Ecto neural progenitor cell (in vitro differentiated cells): Measurements from ENCODE around the gene FBXO31.
"Not testable (repeated sequence)": the region's sequence is repeated elsewhere in the genome, so short reads cannot be mapped to it uniquely, and the experiment has no call there.

Source experiments
- DNase-seq: peaks from one replicate; pipeline ENCODE4 v3.0.0-alpha.2; 2018; ENCODE audit warnings: low spot score

Gene FBXO31

GRCh38 chr16:87362828-87363559 is 20.6 kb downstream of the FBXO31 start:
- not testable (repeated sequence) for DNase-seq

DNA sequence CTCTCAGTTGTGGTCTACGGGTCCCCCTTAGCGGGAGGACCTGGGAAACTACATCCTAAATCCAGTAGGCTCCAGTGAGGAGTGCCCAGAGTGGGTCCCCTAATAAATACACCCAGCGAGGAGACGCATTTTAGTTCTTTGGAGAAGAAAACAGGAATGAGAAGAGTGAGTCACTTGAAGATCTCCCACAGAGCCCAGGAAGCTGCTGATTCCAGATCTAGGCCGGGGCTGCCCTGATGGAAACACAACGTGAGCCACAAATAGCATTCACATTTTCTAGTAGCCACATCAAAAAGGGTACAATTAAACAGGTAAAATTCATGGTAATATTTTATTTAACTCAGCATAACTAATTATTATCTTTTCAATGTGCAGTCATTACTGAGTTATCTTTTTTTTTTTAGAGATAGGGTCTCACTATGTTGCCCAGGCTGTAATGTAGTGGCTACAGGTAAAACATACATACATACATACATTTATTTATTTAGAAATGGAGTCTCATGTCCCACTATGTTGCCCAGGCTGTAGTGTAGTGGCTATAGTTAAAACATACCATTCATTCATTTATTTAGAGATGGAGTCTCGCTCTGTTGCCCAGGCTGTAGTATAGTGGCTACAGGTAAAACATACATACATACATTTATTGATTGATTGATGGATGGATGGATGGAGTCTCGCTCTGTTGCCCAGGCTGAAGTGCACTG is 21.5 kb downstream of the FBXO31 start:
- no peak for DNase-seq

- no peak for DNase-seq
These were observed 22.5 kb downstream of the FBXO31 start for GRCh38 chr16:87360862-87361610.

GRCh38 chr16:87359121-87359520 is 24.5 kb downstream of the FBXO31 start:
- DNase-seq: no peak

- no peak for DNase-seq
These were observed 24.9 kb downstream of the FBXO31 start for GRCh38 chr16:87358696-87359095.

DNA sequence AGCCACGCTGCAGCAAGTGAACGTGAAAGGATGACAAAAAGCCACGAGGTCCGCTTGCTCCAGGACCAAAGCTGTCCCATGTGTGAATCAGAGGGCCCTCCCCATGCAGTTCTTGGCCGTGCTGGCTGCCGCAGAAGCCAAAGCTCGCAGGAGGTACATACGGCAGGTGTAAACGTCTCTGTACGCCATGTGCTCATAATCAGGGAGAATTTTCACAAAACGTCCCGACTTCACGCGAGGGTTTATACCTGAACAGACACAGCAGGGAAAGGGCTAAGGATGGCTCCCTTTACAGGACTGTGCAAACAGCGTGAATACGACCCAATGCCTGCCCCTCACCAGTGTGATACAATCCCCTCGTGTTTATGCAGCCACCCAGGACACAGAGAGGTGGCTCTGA is 25.3 kb downstream of the FBXO31 start:
- no peak for DNase-seq

DNA sequence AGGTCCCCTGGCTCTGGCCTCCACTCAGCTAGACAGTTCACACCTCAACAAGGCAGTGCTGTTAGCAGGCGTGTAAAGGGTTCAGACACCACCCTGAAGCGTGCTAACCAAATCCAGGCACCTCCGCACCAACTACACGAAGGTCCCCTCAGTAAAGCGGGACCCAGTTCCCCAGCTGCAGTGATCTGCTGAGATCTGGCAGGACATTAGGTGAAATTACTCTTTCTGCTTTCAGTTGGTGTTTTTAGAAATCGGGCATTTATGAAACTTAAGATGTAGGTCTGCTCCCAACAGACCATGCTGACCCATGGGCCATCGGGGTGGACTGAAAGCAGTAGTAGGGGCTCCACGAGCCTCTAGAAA is 27.1 kb downstream of the FBXO31 start:
- DNase-seq: no peak

DNA sequence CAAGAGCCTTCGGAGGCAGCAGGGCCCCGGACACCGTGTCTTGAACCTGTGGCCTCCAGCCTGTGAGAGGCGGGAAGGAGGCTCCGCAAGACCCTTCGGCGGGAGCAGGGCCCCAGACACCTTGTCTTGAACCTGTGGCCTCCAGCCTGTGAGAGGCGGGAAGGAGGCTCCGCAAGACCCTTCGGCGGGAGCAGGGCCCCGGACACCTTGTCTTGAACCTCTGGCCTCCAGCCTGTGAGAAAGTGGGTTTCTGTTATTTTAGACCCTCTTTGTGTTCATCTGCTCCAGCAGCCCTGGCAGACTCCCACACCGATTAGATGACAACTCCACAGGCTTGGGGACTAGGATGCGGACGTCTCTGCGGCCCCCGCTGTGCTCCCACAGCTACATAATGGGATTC is 30.0 kb downstream of the FBXO31 start:
- no peak for DNase-seq

GRCh38 chr16:87352818-87353217 is 30.8 kb downstream of the FBXO31 start:
- no peak for DNase-seq

DNA sequence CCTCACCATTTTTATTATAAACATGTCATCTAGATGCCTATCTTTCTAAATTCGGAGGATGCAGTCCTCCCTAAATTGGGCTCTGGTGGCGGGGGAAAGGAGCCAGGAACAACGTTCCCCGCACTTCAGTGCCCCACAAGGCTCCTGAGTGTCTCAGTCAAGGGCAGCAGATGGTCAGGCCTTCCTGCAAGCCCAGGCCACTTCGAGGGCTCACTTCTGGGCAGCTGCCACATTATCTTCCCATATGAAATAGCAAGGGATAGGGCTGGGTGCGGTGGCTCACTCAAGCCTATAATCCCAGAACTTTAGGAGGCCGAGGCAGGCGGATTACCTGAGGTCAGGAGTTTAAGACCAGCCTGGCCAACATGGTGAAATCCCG is 32.3 kb downstream of the FBXO31 start:
- no peak for DNase-seq

DNA sequence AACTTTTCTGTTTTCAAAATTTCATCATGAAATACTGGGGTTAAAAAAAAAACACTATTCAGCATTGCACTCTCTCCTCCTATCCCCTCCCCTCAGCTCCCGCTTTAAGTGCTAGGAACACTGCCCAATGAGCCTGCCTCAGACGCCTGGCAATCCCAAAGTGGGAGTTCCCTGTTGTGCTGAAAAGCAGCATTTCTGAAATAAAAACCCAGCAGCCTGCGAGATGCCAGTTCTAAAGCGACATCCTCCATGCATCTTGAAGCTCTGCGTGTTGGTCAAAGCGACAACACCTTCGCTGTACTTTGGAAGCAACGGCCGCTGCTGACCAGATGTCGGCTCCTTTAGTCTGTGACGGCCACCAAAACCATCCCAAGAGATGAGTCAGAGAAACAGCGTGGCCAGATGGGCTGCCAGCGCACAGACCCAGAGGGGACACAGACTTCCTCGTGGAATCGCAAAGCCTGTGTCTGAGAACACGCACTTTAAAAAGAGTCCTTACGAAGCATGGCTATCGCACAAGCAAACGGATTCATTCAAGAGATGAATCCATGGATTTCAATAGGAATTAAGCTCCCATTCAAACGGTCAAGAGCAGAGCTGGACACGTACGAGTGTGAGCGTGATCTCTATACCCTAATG is 32.8 kb downstream of the FBXO31 start:
- DNase-seq: no peak

GRCh38 chr16:87350031-87350430 is 33.5 kb downstream of the FBXO31 start:
- DNase-seq: no peak

GRCh38 chr16:87348616-87349157 is 34.9 kb downstream of the FBXO31 start:
- no peak for DNase-seq

GRCh38 chr16:87347932-87348615 is 35.5 kb downstream of the FBXO31 start:
- no peak for DNase-seq

- DNase-seq: no peak
These were observed 37.0 kb downstream of the FBXO31 start for GRCh38 chr16:87346517-87347060.

GRCh38 chr16:87345726-87346424 is 37.7 kb downstream of the FBXO31 start:
- DNase-seq: no peak

DNA sequence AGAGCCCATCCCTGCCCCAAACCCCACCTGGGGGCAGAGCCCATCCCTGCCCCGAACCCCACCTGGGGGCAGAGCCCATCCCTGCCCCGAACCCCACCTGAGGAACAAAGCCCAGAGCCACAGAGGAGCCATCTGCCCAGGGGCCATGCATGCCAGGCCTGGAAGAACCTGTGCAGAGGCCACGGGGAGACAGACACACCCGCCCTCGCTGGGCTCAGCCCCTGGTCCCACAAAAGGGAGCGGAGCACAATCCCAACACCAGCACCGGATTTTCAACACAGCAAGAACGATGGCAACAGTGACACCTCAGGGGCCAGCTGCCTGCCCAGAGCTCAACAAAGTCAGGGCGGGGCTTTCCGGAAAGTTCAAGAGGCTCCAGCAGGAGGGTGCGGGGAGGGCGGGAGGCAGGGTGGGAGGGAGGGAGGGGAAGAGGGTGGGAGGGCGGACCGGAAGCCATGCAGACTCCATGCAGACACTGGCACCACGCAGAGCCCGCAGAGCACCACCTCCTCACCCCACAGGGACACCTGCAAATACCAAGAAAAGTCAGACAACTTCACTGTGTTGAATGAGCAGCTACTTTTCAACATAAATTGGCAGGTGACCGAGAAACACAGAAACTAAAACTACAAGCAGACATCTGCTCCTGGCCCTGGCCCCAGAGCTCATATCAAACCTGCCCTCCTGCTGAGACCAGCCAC is 38.5 kb downstream of the FBXO31 start:
- no peak for DNase-seq

DNA sequence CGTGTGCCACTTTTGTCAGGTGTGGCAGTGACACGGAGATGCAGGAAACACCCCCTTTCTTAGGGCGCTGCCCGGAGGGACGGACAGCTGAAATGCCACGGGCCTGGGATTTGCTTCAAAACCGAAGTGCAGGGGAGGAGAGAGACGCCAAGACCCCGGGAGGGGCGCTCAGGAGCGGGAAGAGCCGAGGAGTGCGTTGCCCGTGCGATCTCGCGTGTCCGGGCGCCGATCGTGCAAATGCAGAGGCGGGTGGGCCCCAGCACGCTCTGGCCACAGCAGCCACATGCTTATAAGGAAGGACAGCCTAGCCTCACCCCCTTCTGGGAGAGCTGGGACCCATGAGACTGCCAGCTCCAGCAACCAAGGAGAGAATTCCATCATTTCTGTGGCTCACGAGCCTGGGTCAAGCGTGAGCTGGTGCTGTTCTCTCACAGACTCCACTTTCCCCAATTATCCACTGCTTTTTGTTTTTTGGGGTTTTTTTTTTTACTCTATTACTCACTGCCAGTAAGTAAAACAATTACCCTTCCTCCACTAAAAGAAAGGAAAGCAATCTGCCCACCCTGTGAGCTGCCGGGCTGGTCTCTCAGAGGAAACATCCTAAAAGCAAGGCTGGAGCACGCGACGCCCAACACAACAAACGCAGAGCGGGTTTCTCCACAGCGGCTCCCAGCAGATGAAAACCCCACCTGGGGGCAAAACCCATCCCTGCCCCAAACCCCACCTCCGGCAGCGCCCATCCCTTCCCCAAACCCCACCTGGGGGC is 39.2 kb downstream of the FBXO31 start:
- DNase-seq: no peak

GRCh38 chr16:87343753-87344050 is 39.9 kb downstream of the FBXO31 start:
- no peak for DNase-seq
